Cortex of kidney (tissue), 1 donor: Measurements from ENCODE around the gene TOMM6.
A peak's percentile ranks its signal among the peaks of the same experiment; 100 is the strongest.
"Not testable (repeated sequence)": the region's sequence is repeated elsewhere in the genome, so short reads cannot be mapped to it uniquely, and the experiment has no call there.

Experiments
- DNase-seq: peaks from one replicate; lab custom pipeline; 2025; lab: John Stamatoyannopoulos, UW

TOMM6 gene

GRCh38 chr6:41763470-41763869 lies 24.0 kb upstream of the TOMM6 start:
- DNase-seq: no peak

GRCh38 chr6:41766043-41766664 lies 21.3 kb upstream of the TOMM6 start:
- not testable (repeated sequence) for DNase-seq

- DNase-seq: no peak
Measured at GRCh38 chr6:41767112-41767833, 20.2 kb upstream of the TOMM6 start.

- no peak for DNase-seq
Measured at GRCh38 chr6:41768545-41769308, 18.8 kb upstream of the TOMM6 start.

GRCh38 chr6:41769376-41769775 lies 18.1 kb upstream of the TOMM6 start:
- DNase-seq: no peak

GRCh38 chr6:41770381-41771057 lies 17.0 kb upstream of the TOMM6 start:
- no peak for DNase-seq

GRCh38 chr6:41771058-41771983 lies 16.2 kb upstream of the TOMM6 start:
- no peak for DNase-seq

GRCh38 chr6:41774841-41775240 lies 12.7 kb upstream of the TOMM6 start:
- DNase-seq: no peak

- no peak for DNase-seq
Measured at GRCh38 chr6:41775293-41775882, 12.1 kb upstream of the TOMM6 start.

- no peak for DNase-seq
Measured at GRCh38 chr6:41777551-41778285, 9.8 kb upstream of the TOMM6 start.

- DNase-seq: no peak
Measured at GRCh38 chr6:41778895-41779294, 8.6 kb upstream of the TOMM6 start.

- no peak for DNase-seq
Measured at GRCh38 chr6:41779336-41779735, 8.2 kb upstream of the TOMM6 start.

GRCh38 chr6:41779788-41780550 lies 7.5 kb upstream of the TOMM6 start, which contains the start of gene FRS3:
FRS3 (minus strand) TSS chr6:41779900; CDS start chr6:41776987, 2,913 bp downstream.
- peak; percentile 94 for DNase-seq

GRCh38 chr6:41780551-41781365 lies 6.7 kb upstream of the TOMM6 start, which contains the start of gene PRICKLE4:
PRICKLE4 (plus strand) TSS chr6:41780782; CDS start chr6:41783474, 2,692 bp downstream.
- no peak for DNase-seq

- no peak for DNase-seq
Measured at GRCh38 chr6:41781366-41781730, 6.1 kb upstream of the TOMM6 start.

- DNase-seq: no peak
Measured at GRCh38 chr6:41783106-41783780, 4.3 kb upstream of the TOMM6 start.

GRCh38 chr6:41784581-41785171 lies 2.8 kb upstream of the TOMM6 start:
- DNase-seq: no peak
